Measurements from ENCODE around the gene WFDC12. TPM values are rescaled to one million over a fixed set of nuclear protein-coding genes. Genes with fewer than 3 reads are reported as not detected.

Gene WFDC12
- total and polyA plus RNA-seq, 2 donors (not counting 3 experiments of a cell fraction or from before 2014, with no cell fraction given), result not detected

DNA sequence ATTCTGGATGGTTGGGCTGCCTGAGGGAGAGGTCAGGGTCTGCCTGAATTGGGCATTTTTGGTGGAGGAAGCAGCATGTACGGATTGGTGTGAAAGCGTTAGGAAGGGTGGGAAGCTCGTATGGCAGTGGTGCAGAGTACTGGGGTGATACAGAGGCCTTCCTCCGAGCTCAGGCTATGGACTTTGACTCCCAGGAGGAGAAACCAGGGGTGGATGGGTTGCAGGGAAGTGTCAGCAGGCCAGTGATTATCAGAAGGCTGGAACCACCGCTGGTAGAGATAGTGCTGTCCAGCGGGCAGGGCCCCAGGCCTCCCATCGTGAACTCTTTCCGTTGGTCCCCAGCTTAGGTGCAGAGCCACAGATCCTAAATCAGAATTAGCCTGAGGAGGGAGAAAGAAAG is 14.6 kb downstream of the WFDC12 start:
- H3K4me2 ChIP-seq (ENCODE audit: insufficient read depth, low read length), result no peak overlapping the region
- DNase-seq (ENCODE audit: low read depth, low spot score), result no peak
- no peaks in the 10 kb centered on the region for H4K20me1 ChIP-seq (replicated peaks; ENCODE audit: control insufficient read depth, extremely low read depth, insufficient read depth, low read length)
- dilution Hi-C loops (cut with MboI; ENCODE audit: extremely low pct_ligation_motif_present, low sequenced_read_pairs), result no loop called here
- no peak overlapping the region for H3K9ac ChIP-seq (replicated peaks; ENCODE audit: extremely low read depth, insufficient read depth, low read length)
- H3K36me3 ChIP-seq (ENCODE audit: control insufficient read depth in 2 of 2, extremely low read depth in 1 of 2, insufficient read depth in 2 of 2, low read length in 2 of 2), result no peaks in the 10 kb centered on the region
- H3K9me3 ChIP-seq (replicated peaks; ENCODE audit: control insufficient read depth, insufficient read depth, low read length), result no peaks in the 10 kb centered on the region
- TF ChIP-seq GATA2 (IDR thresholded peaks at IDR 0.05; ENCODE audit: insufficient read depth, insufficient read length, low read depth, low read length), result no peak
- TF ChIP-seq MYC (IDR thresholded peaks at IDR 0.05; ENCODE audit: low read depth, low read length), result no peak
- TF ChIP-seq, protein P1, sequence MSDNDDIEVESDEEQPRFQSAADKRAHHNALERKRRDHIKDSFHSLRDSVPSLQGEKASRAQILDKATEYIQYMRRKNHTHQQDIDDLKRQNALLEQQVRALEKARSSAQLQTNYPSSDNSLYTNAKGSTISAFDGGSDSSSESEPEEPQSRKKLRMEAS (IDR thresholded peaks at IDR 0.05; ENCODE audit: insufficient read depth, insufficient read length), result no peak
- TF ChIP-seq JUN (IDR thresholded peaks at IDR 0.05; ENCODE audit: borderline replicate concordance, insufficient read depth, insufficient read length, low read depth), result no peak
- TF ChIP-seq FOS (IDR thresholded peaks at IDR 0.05; ENCODE audit: borderline replicate concordance, insufficient read depth, low read length), result no peak
- TF ChIP-seq POLR2A (IDR thresholded peaks at IDR 0.05; ENCODE audit: low read depth, low read length), result no peak
- no peak for TF ChIP-seq EZH2 (IDR thresholded peaks at IDR 0.05; ENCODE audit: borderline replicate concordance, low read depth, low read length, severe bottlenecking)
- no peak for TF ChIP-seq POLR2AphosphoS5 (IDR thresholded peaks at IDR 0.05; ENCODE audit: insufficient read depth, low read depth, low read length)
- TF ChIP-seq, protein P2, sequence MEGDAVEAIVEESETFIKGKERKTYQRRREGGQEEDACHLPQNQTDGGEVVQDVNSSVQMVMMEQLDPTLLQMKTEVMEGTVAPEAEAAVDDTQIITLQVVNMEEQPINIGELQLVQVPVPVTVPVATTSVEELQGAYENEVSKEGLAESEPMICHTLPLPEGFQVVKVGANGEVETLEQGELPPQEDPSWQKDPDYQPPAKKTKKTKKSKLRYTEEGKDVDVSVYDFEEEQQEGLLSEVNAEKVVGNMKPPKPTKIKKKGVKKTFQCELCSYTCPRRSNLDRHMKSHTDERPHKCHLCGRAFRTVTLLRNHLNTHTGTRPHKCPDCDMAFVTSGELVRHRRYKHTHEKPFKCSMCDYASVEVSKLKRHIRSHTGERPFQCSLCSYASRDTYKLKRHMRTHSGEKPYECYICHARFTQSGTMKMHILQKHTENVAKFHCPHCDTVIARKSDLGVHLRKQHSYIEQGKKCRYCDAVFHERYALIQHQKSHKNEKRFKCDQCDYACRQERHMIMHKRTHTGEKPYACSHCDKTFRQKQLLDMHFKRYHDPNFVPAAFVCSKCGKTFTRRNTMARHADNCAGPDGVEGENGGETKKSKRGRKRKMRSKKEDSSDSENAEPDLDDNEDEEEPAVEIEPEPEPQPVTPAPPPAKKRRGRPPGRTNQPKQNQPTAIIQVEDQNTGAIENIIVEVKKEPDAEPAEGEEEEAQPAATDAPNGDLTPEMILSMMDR (IDR thresholded peaks at IDR 0.05; ENCODE audit: extremely low read depth in 1 of 2, insufficient read depth in 1 of 2, low read depth in 1 of 2, low read length in 2 of 2), result no peak
- H2AFZ ChIP-seq (ENCODE audit: low read depth, low read length), result no peak overlapping the region
- no TSS peak for BruUV-seq (replicated peaks)
- no peak overlapping the region for H3K4me3 ChIP-seq (replicated peaks in 1 of 3; ENCODE audit: insufficient read depth in 1 of 3, low read depth in 1 of 3, low read length in 3 of 3)
- no peak overlapping the region for H3K27ac ChIP-seq (ENCODE audit: insufficient read depth, low read depth, low read length)
- no peak for FAIRE-seq
- no peaks in the 10 kb centered on the region for H3K4me1 ChIP-seq (ENCODE audit: control insufficient read depth, extremely low read depth, insufficient read depth, low read length)
- intact Hi-C loops (cut with micrococcal nuclease), result loop anchor here (5.0 kb wide), 2 partner anchors 183 to 197 kb away; partner anchors contain the start of gene PABPC1L
- ChIA-PET POLR2A (no interaction called here), CTCF (interaction anchor here (1.8 to 9.5 kb wide), 4 partner anchors 12 to 184 kb away, joined by 5 to 278 read pairs (median 132); partner anchors contain the start of gene KCNS1)
- H3K79me2 ChIP-seq (ENCODE audit: control insufficient read depth, insufficient read depth, low read length), result no peaks in the 10 kb centered on the region
- H3K9me1 ChIP-seq (replicated peaks; ENCODE audit: control insufficient read depth, extremely low read depth, insufficient read depth, low read length), result no peaks in the 10 kb centered on the region
- H3K27me3 ChIP-seq (ENCODE audit: control insufficient read depth in 2 of 2, insufficient read depth in 2 of 2, low read length in 2 of 2), result peaks cover 0 to 4% of the 10 kb centered on the region in 2 experiments

Data from endothelial cell of umbilical vein (primary cell).